Endodermal cell (in vitro differentiated cells): ENCODE data around the gene LHFPL2. TPM values are rescaled to one million over a fixed set of nuclear protein-coding genes. Genes with fewer than 3 reads are reported as not detected.

Experiments
- DNase-seq: peaks from one replicate; pipeline ENCODE4 v3.0.0-alpha.2; 2017
- H3K27ac ChIP-seq: 2 replicates; pipeline ENCODE4 v1.5.1; 2013; ENCODE audit warnings: mild to moderate bottlenecking, low read depth, low read length, moderate library complexity
- H3K27me3 ChIP-seq: 2 replicates; pipeline ENCODE4 v1.6.1; 2013; ENCODE audit warnings: mild to moderate bottlenecking, low read length, moderate library complexity; ENCODE audit not compliant: insufficient read depth, control insufficient read depth, poor library complexity, severe bottlenecking
- H3K36me3 ChIP-seq: 2 replicates; pipeline ENCODE4 v1.7.0; 2013; ENCODE audit warnings: mild to moderate bottlenecking, low read length, moderate library complexity; ENCODE audit not compliant: control insufficient read depth, insufficient read depth
- H3K4me1 ChIP-seq: one replicate; pipeline ENCODE4 v1.7.0; 2013; ENCODE audit warnings: low read length; ENCODE audit not compliant: control insufficient read depth, insufficient read depth
- H3K4me3 ChIP-seq: 2 replicates; pipeline ENCODE4 v1.5.1; 2013; ENCODE audit warnings: mild to moderate bottlenecking, low read length, moderate library complexity
- H3K9ac ChIP-seq: 2 replicates; pipeline ENCODE4 v1.6.1; 2013; ENCODE audit warnings: mild to moderate bottlenecking, low read length, moderate library complexity; ENCODE audit not compliant: poor library complexity, severe bottlenecking; ENCODE audit errors: extremely low read depth
- H3K9me3 ChIP-seq: 2 replicates; pipeline ENCODE4 v1.6.1; 2013; ENCODE audit warnings: mild to moderate bottlenecking, low read length, moderate library complexity; ENCODE audit not compliant: control insufficient read depth
- H3K27ac Mint-ChIP-seq: 2 replicates; pipeline ENCODE4 v1.8.0; 2020; ENCODE audit warnings: mixed read lengths
- H3K27me3 Mint-ChIP-seq: 2 replicates; pipeline ENCODE4 v1.8.0; 2021; ENCODE audit warnings: mild to moderate bottlenecking, mixed read lengths; ENCODE audit not compliant: insufficient read depth
- H3K36me3 Mint-ChIP-seq: 2 replicates; pipeline ENCODE4 v1.8.0; 2020; ENCODE audit warnings: low read depth, mixed read lengths
- H3K4me1 Mint-ChIP-seq: 2 replicates; pipeline ENCODE4 v1.8.0; 2020; ENCODE audit warnings: mixed read lengths
- H3K4me3 Mint-ChIP-seq: 2 replicates; pipeline ENCODE4 v1.8.0; 2020; ENCODE audit warnings: mild to moderate bottlenecking, moderate library complexity, mixed read lengths
- H3K9me3 Mint-ChIP-seq: 2 replicates; pipeline ENCODE4 v1.8.0; 2020; ENCODE audit warnings: mild to moderate bottlenecking, mixed read lengths
- CTCF ChIP-seq: fragments of 200-600 bp; sonication (generic); conservative IDR thresholded peaks from 2 replicates; pipeline ENCODE4 v1.5.0; 2021; ENCODE audit warnings: antibody characterized with exemption, mild to moderate bottlenecking
- WGBS, 2 experiments: methylation state at CpG; one replicate each; pipeline versions ENCODE4 v1.1.5 to v1.1.7; 2013; ENCODE audit warnings: missing lambda C conversion rate in 2 of 2, mixed read lengths in 1 of 2; ENCODE audit not compliant: insufficient coverage in 1 of 2, insufficient read length in 1 of 2; 5-methylcytosine and 5-hydroxymethylcytosine counted together
- total RNA-seq, 2 donors: library from RNA; stranded (reverse); fragmentation: NEBNext Ultra II Directional in 1 of 2; extraction: Animal tissue kit (Norgen Biotek cat#: 25700) in 1 of 2; gene quantifications; 2 replicates in 1 of 2; 3 replicates in 1 of 2; pipeline ENCODE4 v1.2.1, GENCODE V29; 2021

The LHFPL2 gene
- total RNA-seq, 2 donors from 2014 or later: 136 to 238 TPM

GRCh38 chr5:78627175-78627574, 21.4 kb downstream of the LHFPL2 start:
- peaks cover 93% of the 10 kb centered on the region for H3K36me3 Mint-ChIP-seq
- peak; percentile 49 for DNase-seq

GRCh38 chr5:78626009-78626571, 22.5 kb downstream of the LHFPL2 start:
- Mint-ChIP-seq H3K36me3 (peaks cover 93% of the 10 kb centered on the region), H3K4me1 (peaks cover 72% of the 10 kb centered on the region), H3K9me3 (peaks cover 7% of the 10 kb centered on the region), H3K27me3 (no peaks in the 10 kb centered on the region), H3K4me3 (no peak overlapping the region), H3K27ac (no peak overlapping the region)
- 94% methylated on average over 10 of the region's 10 CpGs for WGBS, 2 experiments
- no peaks in the 10 kb centered on the region for H3K27me3 ChIP-seq
- H3K4me1 ChIP-seq: peaks cover 43% of the 10 kb centered on the region
- DNase-seq: peak; percentile 26
- H3K4me3 ChIP-seq: no peak overlapping the region
- H3K9me3 ChIP-seq: peaks cover 16% of the 10 kb centered on the region
- no peak overlapping the region for H3K9ac ChIP-seq
- H3K27ac ChIP-seq: no peak overlapping the region
- H3K36me3 ChIP-seq: peaks cover 95% of the 10 kb centered on the region
- TF ChIP-seq CTCF: no peak

More at GRCh38 chr5:78627175-78627574, 21.4 kb downstream of the LHFPL2 start:
- no peak overlapping the region for H3K27ac ChIP-seq
- no peaks in the 10 kb centered on the region for H3K27me3 Mint-ChIP-seq
- no peak overlapping the region for H3K4me3 ChIP-seq
- H3K4me3 Mint-ChIP-seq: no peak overlapping the region
- peaks cover 89% of the 10 kb centered on the region for H3K36me3 ChIP-seq
- H3K9me3 Mint-ChIP-seq: no peaks in the 10 kb centered on the region
- peaks cover 81% of the 10 kb centered on the region for H3K4me1 Mint-ChIP-seq
- no peaks in the 10 kb centered on the region for H3K27me3 ChIP-seq
- H3K9me3 ChIP-seq: peaks cover 7% of the 10 kb centered on the region
- no peak overlapping the region for H3K27ac Mint-ChIP-seq
- WGBS, 2 experiments: 83 to 87% methylated on average over 3 of the region's 3 CpGs
- peaks cover 48% of the 10 kb centered on the region for H3K4me1 ChIP-seq
- no peak overlapping the region for H3K9ac ChIP-seq
- TF ChIP-seq CTCF: peak; percentile 62

GRCh38 chr5:78624992-78625391, 23.6 kb downstream of the LHFPL2 start:
- Histone ChIP-seq H3K4me1 (peaks cover 32% of the 10 kb centered on the region), H3K9ac (no peak overlapping the region), H3K27me3 (no peaks in the 10 kb centered on the region), H3K4me3 (no peak overlapping the region), H3K36me3 (peaks cover 95% of the 10 kb centered on the region), H3K27ac (no peak overlapping the region), H3K9me3 (peaks cover 24% of the 10 kb centered on the region)
- no peak overlapping the region for H3K4me3 Mint-ChIP-seq
- DNase-seq: peak; percentile 21
- peaks cover 93% of the 10 kb centered on the region for H3K36me3 Mint-ChIP-seq
- peaks cover 62% of the 10 kb centered on the region for H3K4me1 Mint-ChIP-seq
- WGBS, 2 experiments: 81% methylated on average over 4 of the region's 4 CpGs; no CpG with 5 or more reads in 1 of the 2 experiments
- no peak for TF ChIP-seq CTCF
- H3K27me3 Mint-ChIP-seq: no peaks in the 10 kb centered on the region
- H3K9me3 Mint-ChIP-seq: peaks cover 17% of the 10 kb centered on the region
- H3K27ac Mint-ChIP-seq: peak overlapping the region; percentile 50
